WTC11 (cell line): ENCODE results near the gene NFATC1. TPM values are rescaled to one million over a fixed set of nuclear protein-coding genes. Genes with fewer than 3 reads are reported as not detected.

Experiments
- ATAC-seq: fragments of 200-7000 bp; cut with Tn5 transposase; 2 replicates; pipeline ENCODE4 v1.10.0; 2021; ENCODE audit warnings: mild to moderate bottlenecking, moderate library complexity
- CTCF ChIA-PET: fragments of 300-600 bp; sonication (Branson Sonifier 250); formaldehyde crosslinking; loops from one replicate; lab custom pipeline; 2021; ENCODE audit warnings: antibody characterized with exemption; lab: Charles Lee
- POLR2A ChIA-PET: fragments of 350-600 bp; sonication (Branson Sonifier 250); formaldehyde crosslinking; loops from one replicate; lab custom pipeline; 2021; ENCODE audit warnings: antibody characterized with exemption; lab: Charles Lee
- DNase-seq: peaks from one replicate; pipeline ENCODE4 v3.0.0; 2021; ENCODE audit warnings: low spot score
- H3K27ac Mint-ChIP-seq: 2 replicates; pipeline ENCODE4 v1.8.0; 2021; ENCODE audit warnings: mixed read lengths
- H3K27me3 Mint-ChIP-seq: 2 replicates; pipeline ENCODE4 v1.8.0; 2021; ENCODE audit warnings: low read depth, mild to moderate bottlenecking, moderate library complexity, mixed read lengths
- H3K36me3 Mint-ChIP-seq: 2 replicates; pipeline ENCODE4 v1.8.0; 2021; ENCODE audit warnings: mixed read lengths
- H3K4me1 Mint-ChIP-seq: 2 replicates; pipeline ENCODE4 v1.8.0; 2022; ENCODE audit warnings: mixed read lengths
- H3K4me3 Mint-ChIP-seq: 2 replicates; pipeline ENCODE4 v1.8.0; 2021; ENCODE audit warnings: mild to moderate bottlenecking, moderate library complexity, mixed read lengths
- H3K9me3 Mint-ChIP-seq: 2 replicates; pipeline ENCODE4 v1.8.0; 2021; ENCODE audit warnings: mixed read lengths
- ELF4 ChIP-seq: sonication (generic); formaldehyde crosslinking; IDR thresholded peaks from 2 replicates; pipeline ENCODE4 v1.8.1; 2022; ENCODE audit warnings: low read depth, mild to moderate bottlenecking, moderate library complexity, missing genetic modification reagents
- GTF2I ChIP-seq: fragments of 250-450 bp; sonication (Bioruptor Pico); conservative IDR thresholded peaks from 2 replicates; pipeline ENCODE4 v1.4.0; 2021; ENCODE audit warnings: mild to moderate bottlenecking
- HMGXB4 ChIP-seq: sonication (generic); formaldehyde crosslinking; IDR thresholded peaks from 2 replicates; pipeline ENCODE4 v1.8.1; 2023; ENCODE audit warnings: mild to moderate bottlenecking, moderate library complexity, missing genetic modification reagents
- KAT7 ChIP-seq: sonication (generic); formaldehyde crosslinking; IDR thresholded peaks from 2 replicates; pipeline ENCODE4 v1.8.1; 2023; ENCODE audit warnings: missing genetic modification reagents, mild to moderate bottlenecking, borderline replicate concordance
- SMAD3 ChIP-seq: sonication (generic); formaldehyde crosslinking; IDR thresholded peaks from 2 replicates; pipeline ENCODE4 v1.8.0; 2022; ENCODE audit warnings: missing genetic modification reagents, mild to moderate bottlenecking, borderline replicate concordance
- SOX15 ChIP-seq: fragments of 250-450 bp; sonication (Bioruptor Pico); IDR thresholded peaks from 2 replicates; pipeline ENCODE4 v1.9.0; 2021; ENCODE audit warnings: mild to moderate bottlenecking
- USF1 ChIP-seq: sonication (generic); formaldehyde crosslinking; IDR thresholded peaks from 2 replicates; pipeline ENCODE4 v1.8.0; 2022; ENCODE audit warnings: mild to moderate bottlenecking, missing genetic modification reagents
- ZNF138 ChIP-seq: sonication (generic); formaldehyde crosslinking; conservative IDR thresholded peaks from 2 replicates; pipeline ENCODE4 v1.8.1; 2022; ENCODE audit warnings: mild to moderate bottlenecking, moderate library complexity, missing genetic modification reagents
- ZNF317 ChIP-seq: sonication (generic); formaldehyde crosslinking; IDR thresholded peaks from 2 replicates; pipeline ENCODE4 v1.8.1; 2023; ENCODE audit warnings: low read depth, mild to moderate bottlenecking, moderate library complexity, missing genetic modification reagents, borderline replicate concordance
- ZNF532 ChIP-seq: fragments of 250-450 bp; sonication (Bioruptor Pico); IDR thresholded peaks from 2 replicates; pipeline ENCODE4 v1.9.0; 2021; ENCODE audit warnings: mild to moderate bottlenecking, borderline replicate concordance
- total RNA-seq: library from RNA; stranded (reverse); gene quantifications from 3 replicates; pipeline ENCODE4 v1.2.3, GENCODE V29; 2021
- TF ChIP-seq, protein P1 (sequence below): sonication (generic); formaldehyde crosslinking; IDR thresholded peaks from 2 replicates; pipeline ENCODE4 v1.8.0; 2022; ENCODE audit warnings: mild to moderate bottlenecking, missing genetic modification reagents
- TF ChIP-seq, protein P2 (sequence below): sonication (generic); formaldehyde crosslinking; conservative IDR thresholded peaks from 2 replicates; pipeline ENCODE4 v1.8.1; 2022; ENCODE audit warnings: mild to moderate bottlenecking, missing genetic modification reagents
- TF ChIP-seq, protein P3 (sequence below): sonication (generic); formaldehyde crosslinking; IDR thresholded peaks from 2 replicates; pipeline ENCODE4 v1.8.1; 2022; ENCODE audit warnings: low read depth, missing genetic modification reagents, borderline replicate concordance

The NFATC1 gene
- total RNA-seq, 1 experiment from 2014 or later: 20.2 TPM

DNA sequence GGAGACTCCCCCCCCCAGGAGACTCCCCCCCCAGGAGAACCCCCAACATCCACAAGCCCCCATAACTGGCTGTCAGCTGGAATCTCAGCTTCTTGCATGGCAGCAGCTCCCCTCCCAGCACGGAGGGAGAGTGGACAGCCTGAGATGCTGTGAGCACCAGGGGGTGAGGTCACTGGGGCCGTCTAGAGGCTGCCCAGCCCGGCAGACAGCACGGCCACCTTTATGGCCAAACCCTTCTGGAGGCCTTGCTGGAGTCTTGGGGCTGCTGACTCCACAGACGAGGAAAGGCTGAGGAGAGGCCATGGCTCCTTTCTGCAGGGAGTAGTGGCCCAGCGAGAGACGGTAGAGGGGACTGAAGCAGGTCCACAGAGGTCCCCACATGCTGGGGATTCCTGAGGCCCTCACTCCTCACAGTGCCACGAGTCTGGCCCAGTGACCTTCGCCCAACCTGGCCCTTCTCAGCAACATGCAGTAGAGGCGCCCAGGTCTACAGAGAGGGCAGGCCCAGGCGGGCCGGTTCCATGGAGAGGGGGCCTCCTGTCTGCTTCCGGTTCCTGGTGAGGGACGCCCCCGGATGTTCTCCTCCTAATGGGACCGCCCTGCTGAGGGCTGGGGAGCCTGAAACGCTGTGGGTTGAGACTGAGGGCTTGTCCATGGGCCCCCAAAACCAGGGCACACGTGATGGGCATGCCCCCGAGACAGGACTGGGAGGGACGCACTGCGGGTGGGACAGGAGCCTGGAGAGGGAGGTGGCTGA, 161.3 kb downstream of the NFATC1 start (continued):
- TF ChIP-seq ZNF532 (CRISPR knock-in tag) (no peak), ZNF138 (CRISPR knock-in tag) (no peak), ZNF317 (CRISPR knock-in tag) (no peak), USF1 (CRISPR knock-in tag) (no peak), SMAD3 (no peak), ELF4 (CRISPR knock-in tag) (no peak), SOX15 (CRISPR knock-in tag) (no peak)
- TF ChIP-seq, protein P1, sequence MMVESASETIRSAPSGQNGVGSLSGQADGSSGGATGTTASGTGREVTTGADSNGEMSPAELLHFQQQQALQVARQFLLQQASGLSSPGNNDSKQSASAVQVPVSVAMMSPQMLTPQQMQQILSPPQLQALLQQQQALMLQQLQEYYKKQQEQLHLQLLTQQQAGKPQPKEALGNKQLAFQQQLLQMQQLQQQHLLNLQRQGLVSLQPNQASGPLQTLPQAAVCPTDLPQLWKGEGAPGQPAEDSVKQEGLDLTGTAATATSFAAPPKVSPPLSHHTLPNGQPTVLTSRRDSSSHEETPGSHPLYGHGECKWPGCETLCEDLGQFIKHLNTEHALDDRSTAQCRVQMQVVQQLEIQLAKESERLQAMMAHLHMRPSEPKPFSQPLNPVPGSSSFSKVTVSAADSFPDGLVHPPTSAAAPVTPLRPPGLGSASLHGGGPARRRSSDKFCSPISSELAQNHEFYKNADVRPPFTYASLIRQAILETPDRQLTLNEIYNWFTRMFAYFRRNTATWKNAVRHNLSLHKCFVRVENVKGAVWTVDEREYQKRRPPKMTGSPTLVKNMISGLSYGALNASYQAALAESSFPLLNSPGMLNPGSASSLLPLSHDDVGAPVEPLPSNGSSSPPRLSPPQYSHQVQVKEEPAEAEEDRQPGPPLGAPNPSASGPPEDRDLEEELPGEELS (CRISPR knock-in tag): no peak
- TF ChIP-seq, protein P2, sequence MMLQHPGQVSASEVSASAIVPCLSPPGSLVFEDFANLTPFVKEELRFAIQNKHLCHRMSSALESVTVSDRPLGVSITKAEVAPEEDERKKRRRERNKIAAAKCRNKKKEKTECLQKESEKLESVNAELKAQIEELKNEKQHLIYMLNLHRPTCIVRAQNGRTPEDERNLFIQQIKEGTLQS (CRISPR knock-in tag): no peak
- TF ChIP-seq, all 79 proteins: peak for 0

- no peaks in the 10 kb centered on the region for H3K27me3 Mint-ChIP-seq
- no peak overlapping the region for H3K27ac Mint-ChIP-seq
- 0 out of 2 replicates have a peak, but pooled peaks cover 4% of the 10 kb centered on the region for H3K9me3 Mint-ChIP-seq
- H3K36me3 Mint-ChIP-seq: no peaks in the 10 kb centered on the region
- DNase-seq (no peak), ATAC-seq (no peak)
- H3K4me3 Mint-ChIP-seq: no peak overlapping the region
- CTCF ChIA-PET: no interaction called here
- H3K4me1 Mint-ChIP-seq: no peaks in the 10 kb centered on the region
- POLR2A ChIA-PET: no interaction called here
- TF ChIP-seq, protein P3, sequence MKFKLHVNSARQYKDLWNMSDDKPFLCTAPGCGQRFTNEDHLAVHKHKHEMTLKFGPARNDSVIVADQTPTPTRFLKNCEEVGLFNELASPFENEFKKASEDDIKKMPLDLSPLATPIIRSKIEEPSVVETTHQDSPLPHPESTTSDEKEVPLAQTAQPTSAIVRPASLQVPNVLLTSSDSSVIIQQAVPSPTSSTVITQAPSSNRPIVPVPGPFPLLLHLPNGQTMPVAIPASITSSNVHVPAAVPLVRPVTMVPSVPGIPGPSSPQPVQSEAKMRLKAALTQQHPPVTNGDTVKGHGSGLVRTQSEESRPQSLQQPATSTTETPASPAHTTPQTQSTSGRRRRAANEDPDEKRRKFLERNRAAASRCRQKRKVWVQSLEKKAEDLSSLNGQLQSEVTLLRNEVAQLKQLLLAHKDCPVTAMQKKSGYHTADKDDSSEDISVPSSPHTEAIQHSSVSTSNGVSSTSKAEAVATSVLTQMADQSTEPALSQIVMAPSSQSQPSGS: no peak
- TF ChIP-seq KAT7 (CRISPR knock-in tag): no peak
Measured at GRCh38 chr18:79558196-79558932, 162.6 kb downstream of the NFATC1 start.

GRCh38 chr18:79558933-79559416, 163.2 kb downstream of the NFATC1 start:
- H3K9me3 Mint-ChIP-seq: peaks cover 9% of the 10 kb centered on the region; the same call in 1 of the 2 replicates
- no peak overlapping the region for H3K4me3 Mint-ChIP-seq
- DNase-seq (no peak), ATAC-seq (no peak)
- no peaks in the 10 kb centered on the region for H3K36me3 Mint-ChIP-seq
- no peaks in the 10 kb centered on the region for H3K4me1 Mint-ChIP-seq
- TF ChIP-seq GTF2I (CRISPR knock-in tag) (no peak), HMGXB4 (no peak)
- CTCF ChIA-PET: no interaction called here
- H3K27me3 Mint-ChIP-seq: no peaks in the 10 kb centered on the region
- no peak overlapping the region for H3K27ac Mint-ChIP-seq
- POLR2A ChIA-PET: no interaction called here
